ENCODE measurements around the gene RNF208. TPM values are rescaled to one million over a fixed set of nuclear protein-coding genes. Genes with fewer than 3 reads are reported as not detected.

RNF208 gene
- total RNA-seq, 4 donors from 2014 or later: 1.1 to 6.5 (median 1.5) TPM

- ATAC-seq (no peak), DNase-seq (no peak)
- Histone ChIP-seq H3K27me3 (peaks cover 12 to 39% (median 19%) of the 10 kb centered on the region in 3 donors), H3K27ac (no peak overlapping the region), H3K9me3 (no peaks in the 10 kb centered on the region), H3K4me3 (no peak overlapping the region), H3K36me3 (no peaks in the 10 kb centered on the region), H3K4me1 (peaks cover 32 to 39% of the 10 kb centered on the region in 2 donors)
- intact Hi-C loops (cut with DNase I; ENCODE audit: low total_unique reads): loop anchor here (10.0 kb wide), 1 partner anchor 449 kb away; no protein-coding TSS in a partner anchor
- in situ Hi-C loops (cut with MboI; ENCODE audit: low sequenced_read_pairs in 4 of 4): loop anchor here in 2 of 4 donors (10.0 kb wide), 1 partner anchor 119 kb away; the partner anchor contains the start of gene DPP7 (in 2 of the 2)
- TF ChIP-seq, protein P1, sequence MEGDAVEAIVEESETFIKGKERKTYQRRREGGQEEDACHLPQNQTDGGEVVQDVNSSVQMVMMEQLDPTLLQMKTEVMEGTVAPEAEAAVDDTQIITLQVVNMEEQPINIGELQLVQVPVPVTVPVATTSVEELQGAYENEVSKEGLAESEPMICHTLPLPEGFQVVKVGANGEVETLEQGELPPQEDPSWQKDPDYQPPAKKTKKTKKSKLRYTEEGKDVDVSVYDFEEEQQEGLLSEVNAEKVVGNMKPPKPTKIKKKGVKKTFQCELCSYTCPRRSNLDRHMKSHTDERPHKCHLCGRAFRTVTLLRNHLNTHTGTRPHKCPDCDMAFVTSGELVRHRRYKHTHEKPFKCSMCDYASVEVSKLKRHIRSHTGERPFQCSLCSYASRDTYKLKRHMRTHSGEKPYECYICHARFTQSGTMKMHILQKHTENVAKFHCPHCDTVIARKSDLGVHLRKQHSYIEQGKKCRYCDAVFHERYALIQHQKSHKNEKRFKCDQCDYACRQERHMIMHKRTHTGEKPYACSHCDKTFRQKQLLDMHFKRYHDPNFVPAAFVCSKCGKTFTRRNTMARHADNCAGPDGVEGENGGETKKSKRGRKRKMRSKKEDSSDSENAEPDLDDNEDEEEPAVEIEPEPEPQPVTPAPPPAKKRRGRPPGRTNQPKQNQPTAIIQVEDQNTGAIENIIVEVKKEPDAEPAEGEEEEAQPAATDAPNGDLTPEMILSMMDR (IDR thresholded peaks at IDR 0.05 in 4 of 5, conservative IDR thresholded peaks at IDR 0.05 in 1 of 5): no peak
- TF ChIP-seq POLR2A (IDR thresholded peaks at IDR 0.05): no peak
These were observed 12.1 kb upstream of the RNF208 start for GRCh38 chr9:137234055-137234697.

DNA sequence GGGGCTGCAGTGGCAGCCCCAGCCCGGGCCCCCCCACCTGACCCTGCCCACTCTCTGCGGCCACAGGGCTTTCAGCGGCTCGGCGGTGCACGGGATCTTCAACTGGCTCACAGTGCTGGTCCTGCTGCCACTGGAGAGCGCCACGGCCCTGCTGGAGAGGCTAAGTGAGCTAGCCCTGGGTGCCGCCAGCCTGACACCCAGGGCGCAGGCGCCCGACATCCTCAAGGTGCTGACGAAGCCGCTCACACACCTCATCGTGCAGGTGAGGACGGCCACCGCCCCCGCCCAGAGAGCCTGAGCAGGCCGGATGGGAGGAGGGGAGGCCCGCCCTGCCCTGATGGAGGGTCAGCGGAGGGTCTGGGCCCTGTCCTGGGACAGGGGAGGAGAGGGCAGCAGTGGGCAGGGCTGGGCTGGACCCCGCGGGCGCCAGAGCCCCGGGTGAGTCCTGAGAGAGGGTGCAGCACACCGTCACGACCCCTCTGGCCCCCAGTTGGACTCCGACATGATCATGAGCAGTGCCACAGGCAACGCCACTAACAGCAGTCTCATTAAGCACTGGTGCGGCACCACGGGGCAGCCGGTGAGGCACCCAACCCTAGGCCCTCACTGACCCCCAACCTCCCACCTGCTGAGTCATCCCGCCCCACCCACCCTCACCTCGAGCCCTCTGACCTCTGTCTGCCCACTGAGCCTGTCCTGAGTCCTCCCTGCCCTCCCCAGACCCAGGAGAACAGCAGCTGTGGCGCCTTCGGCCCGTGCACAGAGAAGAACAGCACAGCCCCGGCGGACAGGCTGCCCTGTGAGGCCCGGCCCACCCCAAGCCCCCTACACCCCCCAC is 11.3 kb upstream of the RNF208 start:
- peaks cover 23 to 31% of the 10 kb centered on the region in 2 donors for H3K4me1 ChIP-seq
- in situ Hi-C loops (cut with MboI; ENCODE audit: low sequenced_read_pairs in 4 of 4): loop anchor here in 2 of 4 donors (10.0 kb wide), 1 partner anchor 119 kb away; the partner anchor contains the start of gene DPP7 (in 2 of the 2)
- no peak for DNase-seq
- no peak overlapping the region for H3K27ac ChIP-seq
- H3K9me3 ChIP-seq: no peaks in the 10 kb centered on the region
- no peak for ATAC-seq
- TF ChIP-seq, protein P1 (IDR thresholded peaks at IDR 0.05 in 4 of 5, conservative IDR thresholded peaks at IDR 0.05 in 1 of 5): no peak
- TF ChIP-seq POLR2A (IDR thresholded peaks at IDR 0.05): no peak
- no peaks in the 10 kb centered on the region for H3K36me3 ChIP-seq
- H3K4me3 ChIP-seq: no peak overlapping the region
- H3K27me3 ChIP-seq: peaks cover 21 to 47% (median 26%) of the 10 kb centered on the region in 3 donors
- intact Hi-C loops (cut with DNase I; ENCODE audit: low total_unique reads): loop anchor here (10.0 kb wide), 1 partner anchor 449 kb away; no protein-coding TSS in a partner anchor

DNA sequence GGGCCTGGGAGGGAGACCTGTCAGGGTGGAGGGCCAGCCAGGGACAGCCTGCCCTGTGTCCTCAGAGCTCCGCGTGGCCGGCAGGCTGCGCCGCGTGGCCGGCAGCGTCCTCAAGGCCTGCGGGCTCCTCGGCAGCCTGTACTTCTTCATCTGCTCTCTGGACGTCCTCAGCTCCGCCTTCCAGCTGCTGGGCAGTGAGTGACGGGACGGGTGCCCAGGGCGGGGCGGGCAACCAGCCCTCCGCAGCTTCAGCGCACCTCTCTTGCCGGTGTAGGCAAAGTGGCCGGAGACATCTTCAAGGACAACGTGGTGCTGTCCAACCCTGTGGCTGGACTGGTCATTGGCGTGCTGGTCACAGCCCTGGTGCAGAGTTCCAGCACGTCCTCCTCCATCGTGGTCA is 10.5 kb upstream of the RNF208 start:
- Histone ChIP-seq H3K27ac (no peak overlapping the region), H3K4me1 (peaks cover 16 to 22% of the 10 kb centered on the region in 2 donors), H3K27me3 (peaks cover 25 to 55% (median 29%) of the 10 kb centered on the region in 3 donors), H3K9me3 (no peaks in the 10 kb centered on the region), H3K4me3 (no peak overlapping the region), H3K36me3 (no peaks in the 10 kb centered on the region)
- no peak for ATAC-seq
- DNase-seq: no peak
- intact Hi-C loops (cut with DNase I; ENCODE audit: low total_unique reads) (loop anchor here (10.0 kb wide), 1 partner anchor 448 kb away; no protein-coding TSS in a partner anchor), in situ Hi-C loops (cut with MboI; ENCODE audit: low sequenced_read_pairs in 4 of 4) (loop anchor here in 2 of 4 donors (10.0 kb wide), 1 partner anchor 118 kb away; the partner anchor contains the start of gene DPP7 (in 2 of the 2))
- TF ChIP-seq, protein P1 (IDR thresholded peaks at IDR 0.05 in 4 of 5, conservative IDR thresholded peaks at IDR 0.05 in 1 of 5): no peak
- no peak for TF ChIP-seq POLR2A (IDR thresholded peaks at IDR 0.05)

- no peaks in the 10 kb centered on the region for H3K36me3 ChIP-seq
- ATAC-seq (no peak), DNase-seq (no peak)
- intact Hi-C loops (cut with DNase I; ENCODE audit: low total_unique reads) (loop anchor here (10.0 kb wide), 1 partner anchor 447 kb away; no protein-coding TSS in a partner anchor), in situ Hi-C loops (cut with MboI; ENCODE audit: low sequenced_read_pairs in 4 of 4) (loop anchor here in 2 of 4 donors (10.0 kb wide), 1 partner anchor 117 kb away; the partner anchor contains the start of gene DPP7 (in 2 of the 2))
- H3K9me3 ChIP-seq: no peaks in the 10 kb centered on the region
- peaks cover 28 to 55% (median 29%) of the 10 kb centered on the region in 3 donors for H3K27me3 ChIP-seq
- TF ChIP-seq POLR2A (IDR thresholded peaks at IDR 0.05): no peak
- TF ChIP-seq, protein P1 (IDR thresholded peaks at IDR 0.05 in 4 of 5, conservative IDR thresholded peaks at IDR 0.05 in 1 of 5): no peak
- H3K27ac ChIP-seq: no peak overlapping the region
- H3K4me3 ChIP-seq: no peak overlapping the region
- peaks cover 12 to 18% of the 10 kb centered on the region in 2 donors for H3K4me1 ChIP-seq
These were observed 10.1 kb upstream of the RNF208 start for GRCh38 chr9:137232101-137232500.

All from gastrocnemius medialis (tissue), 4 donors.